GM12892 (cell line): ENCODE data around the gene UBR3.

Source experiments
- POLR2A ChIP-seq: IDR thresholded peaks from 2 replicates; pipeline ENCODE4 v1.6.1; 2011; ENCODE audit warnings: low read depth, low read length, control low read depth
- POLR2AphosphoS5 ChIP-seq: IDR thresholded peaks from 2 replicates; pipeline ENCODE4 v1.6.1; 2011; ENCODE audit warnings: low read depth, low read length, control low read depth
- TAF1 ChIP-seq: IDR thresholded peaks from 2 replicates; pipeline ENCODE4 v1.6.1; 2011; ENCODE audit warnings: low read depth, mild to moderate bottlenecking, control low read depth, low read length, borderline replicate concordance

GRCh38 chr2:170052151-170052550, 224.9 kb downstream of the UBR3 start:
- TF ChIP-seq POLR2AphosphoS5 (no peak), POLR2A (no peak), TAF1 (no peak)
